K562 (cell line): ENCODE measurements around the gene ABT1. TPM values are rescaled to one million over a fixed set of nuclear protein-coding genes. Genes with fewer than 3 reads are reported as not detected.
A peak's percentile ranks its signal among the peaks of the same experiment; 100 is the strongest.

Experiments used
- CBX1 ChIP-seq: sonication (generic); IDR thresholded peaks from 2 replicates; pipeline ENCODE4 v1.6.1; 2016; ENCODE audit warnings: antibody characterized with exemption, low read depth, mild to moderate bottlenecking
- GTF2A2 ChIP-seq: IDR thresholded peaks from 2 replicates; pipeline ENCODE4 v1.6.1; 2016; ENCODE audit warnings: mild to moderate bottlenecking, missing genetic modification characterization, missing compliant biosample characterization
- PHB2 ChIP-seq: fragments of 450-650 bp; IDR thresholded peaks from 2 replicates; pipeline ENCODE4 v1.6.1; 2017; ENCODE audit warnings: low read depth
- PTRF ChIP-seq: fragments of 450-650 bp; IDR thresholded peaks from 2 replicates; pipeline ENCODE4 v1.6.1; 2016; ENCODE audit warnings: mild to moderate bottlenecking, missing genetic modification characterization, missing compliant biosample characterization
- SMARCC2 ChIP-seq: fragments of 450-650 bp; IDR thresholded peaks from 2 replicates; pipeline ENCODE4 v1.6.1; 2017; ENCODE audit warnings: antibody characterized with exemption, moderate library complexity, mild to moderate bottlenecking, low read depth
- STAT5A ChIP-seq: IDR thresholded peaks from 2 replicates; pipeline ENCODE4 v1.6.1; 2012; ENCODE audit warnings: low read length, inconsistent platforms, borderline replicate concordance
- TAF1 ChIP-seq: IDR thresholded peaks from 2 replicates; pipeline ENCODE4 v1.6.1; 2011; ENCODE audit warnings: mild to moderate bottlenecking, low read length, moderate library complexity; ENCODE audit not compliant: insufficient read depth, control insufficient read depth, severe bottlenecking; ENCODE audit errors: extremely low read depth
- TEAD2 ChIP-seq: fragments of 450-650 bp; IDR thresholded peaks from 2 replicates; pipeline ENCODE4 v1.6.1; 2016; ENCODE audit warnings: missing genetic modification characterization, control low read depth, missing compliant biosample characterization
- XRCC4 ChIP-seq: IDR thresholded peaks from one replicate; pipeline ENCODE4 v1.6.1; 2011; ENCODE audit not compliant: insufficient read depth, insufficient read length; ENCODE audit errors: extremely low read depth
- ZKSCAN8 ChIP-seq: fragments of 200-800 bp; sonication (Bioruptor generic); IDR thresholded peaks from 2 replicates; pipeline ENCODE4 v1.6.1; 2016; ENCODE audit warnings: missing genetic modification characterization, missing compliant biosample characterization
- polyA plus RNA-seq, 8 experiments: library from polyadenylated mRNA; depleted of rRNA in 4 of 8; stranded (reverse) in 5 of 8; unstranded in 3 of 8; fragments of >200 nt; fragmentation: Nextera tagmentation in 2 of 8; fragmentation: Illumina TruSeq in 1 of 8; extraction: Ambion mirVana in 2 of 8; extraction: Trizol in 1 of 8; gene quantifications; 2 replicates each; pipeline versions ENCODE4 v1.2.1 to v1.2.3, GENCODE V29; 2011 to 2014; ENCODE audit warnings: inconsistent platforms in 1 of 8, missing spikeins in 1 of 8
- total RNA-seq, 7 experiments: library from RNA; depleted of rRNA in 6 of 7; stranded (reverse); fragments of >200 nt in 6 of 7; fragmentation: Illumina TruSeq in 2 of 7; extraction: Trizol in 2 of 7; gene quantifications; 2 replicates each; pipeline versions ENCODE4 v1.2.1 to v1.2.3, GENCODE V29; 2011 to 2021; ENCODE audit warnings: low replicate concordance in 1 of 7
- TF ChIP-seq, protein P1 (sequence below): sonication (generic); formaldehyde crosslinking; IDR thresholded peaks from 2 replicates; pipeline ENCODE4 v1.4.0; 2020; ENCODE audit warnings: mild to moderate bottlenecking, missing genetic modification reagents
- TF ChIP-seq, protein P2 (sequence below): fragments of 200-600 bp; sonication (generic); IDR thresholded peaks from one replicate; pipeline ENCODE4 v1.6.1; 2012; ENCODE audit warnings: mild to moderate bottlenecking, low read depth, low read length, inconsistent platforms
- TF ChIP-seq, protein P3 (sequence below): sonication (generic); IDR thresholded peaks from 2 replicates; pipeline ENCODE4 v1.6.1; 2016

Gene ABT1
- total and polyA plus RNA-seq, 9 of the 15 experiments (the other 6 are each of a cell fraction or from before 2014, with no cell fraction given), result 8.8 to 52.7 (median 40.7) TPM

GRCh38 chr6:26593278-26594130 lies 3.2 kb upstream of the ABT1 start (continued):
- TF ChIP-seq TAF1, result no peak
- TF ChIP-seq, protein P1, sequence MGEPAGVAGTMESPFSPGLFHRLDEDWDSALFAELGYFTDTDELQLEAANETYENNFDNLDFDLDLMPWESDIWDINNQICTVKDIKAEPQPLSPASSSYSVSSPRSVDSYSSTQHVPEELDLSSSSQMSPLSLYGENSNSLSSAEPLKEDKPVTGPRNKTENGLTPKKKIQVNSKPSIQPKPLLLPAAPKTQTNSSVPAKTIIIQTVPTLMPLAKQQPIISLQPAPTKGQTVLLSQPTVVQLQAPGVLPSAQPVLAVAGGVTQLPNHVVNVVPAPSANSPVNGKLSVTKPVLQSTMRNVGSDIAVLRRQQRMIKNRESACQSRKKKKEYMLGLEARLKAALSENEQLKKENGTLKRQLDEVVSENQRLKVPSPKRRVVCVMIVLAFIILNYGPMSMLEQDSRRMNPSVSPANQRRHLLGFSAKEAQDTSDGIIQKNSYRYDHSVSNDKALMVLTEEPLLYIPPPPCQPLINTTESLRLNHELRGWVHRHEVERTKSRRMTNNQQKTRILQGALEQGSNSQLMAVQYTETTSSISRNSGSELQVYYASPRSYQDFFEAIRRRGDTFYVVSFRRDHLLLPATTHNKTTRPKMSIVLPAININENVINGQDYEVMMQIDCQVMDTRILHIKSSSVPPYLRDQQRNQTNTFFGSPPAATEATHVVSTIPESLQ (CRISPR knock-in tag), result no peak
- peak; percentile 84 for TF ChIP-seq TEAD2 (tag)
- TF ChIP-seq, protein P2, sequence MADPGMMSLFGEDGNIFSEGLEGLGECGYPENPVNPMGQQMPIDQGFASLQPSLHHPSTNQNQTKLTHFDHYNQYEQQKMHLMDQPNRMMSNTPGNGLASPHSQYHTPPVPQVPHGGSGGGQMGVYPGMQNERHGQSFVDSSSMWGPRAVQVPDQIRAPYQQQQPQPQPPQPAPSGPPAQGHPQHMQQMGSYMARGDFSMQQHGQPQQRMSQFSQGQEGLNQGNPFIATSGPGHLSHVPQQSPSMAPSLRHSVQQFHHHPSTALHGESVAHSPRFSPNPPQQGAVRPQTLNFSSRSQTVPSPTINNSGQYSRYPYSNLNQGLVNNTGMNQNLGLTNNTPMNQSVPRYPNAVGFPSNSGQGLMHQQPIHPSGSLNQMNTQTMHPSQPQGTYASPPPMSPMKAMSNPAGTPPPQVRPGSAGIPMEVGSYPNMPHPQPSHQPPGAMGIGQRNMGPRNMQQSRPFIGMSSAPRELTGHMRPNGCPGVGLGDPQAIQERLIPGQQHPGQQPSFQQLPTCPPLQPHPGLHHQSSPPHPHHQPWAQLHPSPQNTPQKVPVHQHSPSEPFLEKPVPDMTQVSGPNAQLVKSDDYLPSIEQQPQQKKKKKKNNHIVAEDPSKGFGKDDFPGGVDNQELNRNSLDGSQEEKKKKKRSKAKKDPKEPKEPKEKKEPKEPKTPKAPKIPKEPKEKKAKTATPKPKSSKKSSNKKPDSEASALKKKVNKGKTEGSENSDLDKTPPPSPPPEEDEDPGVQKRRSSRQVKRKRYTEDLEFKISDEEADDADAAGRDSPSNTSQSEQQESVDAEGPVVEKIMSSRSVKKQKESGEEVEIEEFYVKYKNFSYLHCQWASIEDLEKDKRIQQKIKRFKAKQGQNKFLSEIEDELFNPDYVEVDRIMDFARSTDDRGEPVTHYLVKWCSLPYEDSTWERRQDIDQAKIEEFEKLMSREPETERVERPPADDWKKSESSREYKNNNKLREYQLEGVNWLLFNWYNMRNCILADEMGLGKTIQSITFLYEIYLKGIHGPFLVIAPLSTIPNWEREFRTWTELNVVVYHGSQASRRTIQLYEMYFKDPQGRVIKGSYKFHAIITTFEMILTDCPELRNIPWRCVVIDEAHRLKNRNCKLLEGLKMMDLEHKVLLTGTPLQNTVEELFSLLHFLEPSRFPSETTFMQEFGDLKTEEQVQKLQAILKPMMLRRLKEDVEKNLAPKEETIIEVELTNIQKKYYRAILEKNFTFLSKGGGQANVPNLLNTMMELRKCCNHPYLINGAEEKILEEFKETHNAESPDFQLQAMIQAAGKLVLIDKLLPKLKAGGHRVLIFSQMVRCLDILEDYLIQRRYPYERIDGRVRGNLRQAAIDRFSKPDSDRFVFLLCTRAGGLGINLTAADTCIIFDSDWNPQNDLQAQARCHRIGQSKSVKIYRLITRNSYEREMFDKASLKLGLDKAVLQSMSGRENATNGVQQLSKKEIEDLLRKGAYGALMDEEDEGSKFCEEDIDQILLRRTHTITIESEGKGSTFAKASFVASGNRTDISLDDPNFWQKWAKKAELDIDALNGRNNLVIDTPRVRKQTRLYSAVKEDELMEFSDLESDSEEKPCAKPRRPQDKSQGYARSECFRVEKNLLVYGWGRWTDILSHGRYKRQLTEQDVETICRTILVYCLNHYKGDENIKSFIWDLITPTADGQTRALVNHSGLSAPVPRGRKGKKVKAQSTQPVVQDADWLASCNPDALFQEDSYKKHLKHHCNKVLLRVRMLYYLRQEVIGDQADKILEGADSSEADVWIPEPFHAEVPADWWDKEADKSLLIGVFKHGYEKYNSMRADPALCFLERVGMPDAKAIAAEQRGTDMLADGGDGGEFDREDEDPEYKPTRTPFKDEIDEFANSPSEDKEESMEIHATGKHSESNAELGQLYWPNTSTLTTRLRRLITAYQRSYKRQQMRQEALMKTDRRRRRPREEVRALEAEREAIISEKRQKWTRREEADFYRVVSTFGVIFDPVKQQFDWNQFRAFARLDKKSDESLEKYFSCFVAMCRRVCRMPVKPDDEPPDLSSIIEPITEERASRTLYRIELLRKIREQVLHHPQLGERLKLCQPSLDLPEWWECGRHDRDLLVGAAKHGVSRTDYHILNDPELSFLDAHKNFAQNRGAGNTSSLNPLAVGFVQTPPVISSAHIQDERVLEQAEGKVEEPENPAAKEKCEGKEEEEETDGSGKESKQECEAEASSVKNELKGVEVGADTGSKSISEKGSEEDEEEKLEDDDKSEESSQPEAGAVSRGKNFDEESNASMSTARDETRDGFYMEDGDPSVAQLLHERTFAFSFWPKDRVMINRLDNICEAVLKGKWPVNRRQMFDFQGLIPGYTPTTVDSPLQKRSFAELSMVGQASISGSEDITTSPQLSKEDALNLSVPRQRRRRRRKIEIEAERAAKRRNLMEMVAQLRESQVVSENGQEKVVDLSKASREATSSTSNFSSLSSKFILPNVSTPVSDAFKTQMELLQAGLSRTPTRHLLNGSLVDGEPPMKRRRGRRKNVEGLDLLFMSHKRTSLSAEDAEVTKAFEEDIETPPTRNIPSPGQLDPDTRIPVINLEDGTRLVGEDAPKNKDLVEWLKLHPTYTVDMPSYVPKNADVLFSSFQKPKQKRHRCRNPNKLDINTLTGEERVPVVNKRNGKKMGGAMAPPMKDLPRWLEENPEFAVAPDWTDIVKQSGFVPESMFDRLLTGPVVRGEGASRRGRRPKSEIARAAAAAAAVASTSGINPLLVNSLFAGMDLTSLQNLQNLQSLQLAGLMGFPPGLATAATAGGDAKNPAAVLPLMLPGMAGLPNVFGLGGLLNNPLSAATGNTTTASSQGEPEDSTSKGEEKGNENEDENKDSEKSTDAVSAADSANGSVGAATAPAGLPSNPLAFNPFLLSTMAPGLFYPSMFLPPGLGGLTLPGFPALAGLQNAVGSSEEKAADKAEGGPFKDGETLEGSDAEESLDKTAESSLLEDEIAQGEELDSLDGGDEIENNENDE, result no peak
- TF ChIP-seq ZKSCAN8, result no peak
- TF ChIP-seq PTRF (tag), result peak; percentile 92
- no peak for TF ChIP-seq SMARCC2
- TF ChIP-seq, protein P3, sequence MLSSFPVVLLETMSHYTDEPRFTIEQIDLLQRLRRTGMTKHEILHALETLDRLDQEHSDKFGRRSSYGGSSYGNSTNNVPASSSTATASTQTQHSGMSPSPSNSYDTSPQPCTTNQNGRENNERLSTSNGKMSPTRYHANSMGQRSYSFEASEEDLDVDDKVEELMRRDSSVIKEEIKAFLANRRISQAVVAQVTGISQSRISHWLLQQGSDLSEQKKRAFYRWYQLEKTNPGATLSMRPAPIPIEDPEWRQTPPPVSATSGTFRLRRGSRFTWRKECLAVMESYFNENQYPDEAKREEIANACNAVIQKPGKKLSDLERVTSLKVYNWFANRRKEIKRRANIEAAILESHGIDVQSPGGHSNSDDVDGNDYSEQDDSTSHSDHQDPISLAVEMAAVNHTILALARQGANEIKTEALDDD, result no peak
- no peak for TF ChIP-seq PHB2
- no peak for TF ChIP-seq XRCC4
- TF ChIP-seq GTF2A2 (tag), result peak; percentile 85
- TF ChIP-seq STAT5A, result no peak
- 0 out of 2 replicates have a peak, but pooled peaks have one; percentile 61 for TF ChIP-seq CBX1
